Measurements from ENCODE around the gene MSI2.

The MSI2 gene

GRCh38 chr17:57391857-57392471 is 135.6 kb downstream of the MSI2 start:
- Histone ChIP-seq H3K36me3 (ENCODE audit: control insufficient read depth in 1 of 2, insufficient read depth in 2 of 2, low read length in 2 of 2) (peaks cover 0 to 8% of the 10 kb centered on the region in 2 donors), H3K27me3 (ENCODE audit: low read depth, low read length) (no peaks in the 10 kb centered on the region), H3K27ac (ENCODE audit: low read length) (no peak overlapping the region), H3K9me3 (ENCODE audit: control insufficient read depth in 1 of 2, low read length in 2 of 2) (peaks cover 11 to 13% of the 10 kb centered on the region in 2 donors), H3K4me3 (ENCODE audit: low read depth in 1 of 2, low read length in 2 of 2) (no peak overlapping the region), H3K4me1 (ENCODE audit: control insufficient read depth in 1 of 2, insufficient read depth in 2 of 2, low read length in 2 of 2) (no peaks in the 10 kb centered on the region)

GRCh38 chr17:57393368-57393767 is 137.0 kb downstream of the MSI2 start:
- peaks cover 0 to 8% of the 10 kb centered on the region in 2 donors for H3K36me3 ChIP-seq (ENCODE audit: control insufficient read depth in 1 of 2, insufficient read depth in 2 of 2, low read length in 2 of 2)
- no peak overlapping the region for H3K27ac ChIP-seq (ENCODE audit: low read length)
- H3K27me3 ChIP-seq (ENCODE audit: low read depth, low read length), result no peaks in the 10 kb centered on the region
- H3K4me3 ChIP-seq (ENCODE audit: low read depth in 1 of 2, low read length in 2 of 2), result no peak overlapping the region
- peaks cover 0 to 3% of the 10 kb centered on the region in 2 donors for H3K9me3 ChIP-seq (ENCODE audit: control insufficient read depth in 1 of 2, low read length in 2 of 2)
- H3K4me1 ChIP-seq (ENCODE audit: control insufficient read depth in 1 of 2, insufficient read depth in 2 of 2, low read length in 2 of 2), result no peaks in the 10 kb centered on the region

- Histone ChIP-seq H3K27me3 (ENCODE audit: low read depth, low read length) (no peaks in the 10 kb centered on the region), H3K9me3 (ENCODE audit: control insufficient read depth in 1 of 2, low read length in 2 of 2) (peaks cover 0 to 3% of the 10 kb centered on the region in 2 donors), H3K36me3 (ENCODE audit: control insufficient read depth in 1 of 2, insufficient read depth in 2 of 2, low read length in 2 of 2) (peaks cover 0 to 8% of the 10 kb centered on the region in 2 donors), H3K4me3 (ENCODE audit: low read depth in 1 of 2, low read length in 2 of 2) (no peak overlapping the region), H3K27ac (ENCODE audit: low read length) (no peak overlapping the region), H3K4me1 (ENCODE audit: control insufficient read depth in 1 of 2, insufficient read depth in 2 of 2, low read length in 2 of 2) (no peaks in the 10 kb centered on the region)
These were observed 138.1 kb downstream of the MSI2 start for GRCh38 chr17:57394375-57394774.

- Histone ChIP-seq H3K4me1 (ENCODE audit: control insufficient read depth in 1 of 2, insufficient read depth in 2 of 2, low read length in 2 of 2) (no peaks in the 10 kb centered on the region), H3K36me3 (ENCODE audit: control insufficient read depth in 1 of 2, insufficient read depth in 2 of 2, low read length in 2 of 2) (peaks cover 0 to 8% of the 10 kb centered on the region in 2 donors), H3K27me3 (ENCODE audit: low read depth, low read length) (no peaks in the 10 kb centered on the region), H3K9me3 (ENCODE audit: control insufficient read depth in 1 of 2, low read length in 2 of 2) (peaks cover 0 to 3% of the 10 kb centered on the region in 2 donors), H3K27ac (ENCODE audit: low read length) (no peak overlapping the region), H3K4me3 (ENCODE audit: low read depth in 1 of 2, low read length in 2 of 2) (no peak overlapping the region)
These were observed 139.5 kb downstream of the MSI2 start for GRCh38 chr17:57395721-57396321.

GRCh38 chr17:57396511-57396921 is 140.2 kb downstream of the MSI2 start:
- Histone ChIP-seq H3K4me1 (ENCODE audit: control insufficient read depth in 1 of 2, insufficient read depth in 2 of 2, low read length in 2 of 2) (no peaks in the 10 kb centered on the region), H3K4me3 (ENCODE audit: low read depth in 1 of 2, low read length in 2 of 2) (no peak overlapping the region), H3K36me3 (ENCODE audit: control insufficient read depth in 1 of 2, insufficient read depth in 2 of 2, low read length in 2 of 2) (peaks cover 0 to 9% of the 10 kb centered on the region in 2 donors), H3K27ac (ENCODE audit: low read length) (no peak overlapping the region), H3K27me3 (ENCODE audit: low read depth, low read length) (no peaks in the 10 kb centered on the region), H3K9me3 (ENCODE audit: control insufficient read depth in 1 of 2, low read length in 2 of 2) (peaks cover 0 to 3% of the 10 kb centered on the region in 2 donors)

- Histone ChIP-seq H3K9me3 (ENCODE audit: control insufficient read depth in 1 of 2, low read length in 2 of 2) (peaks cover 0 to 3% of the 10 kb centered on the region in 2 donors), H3K27ac (ENCODE audit: low read length) (no peak overlapping the region), H3K4me3 (ENCODE audit: low read depth in 1 of 2, low read length in 2 of 2) (no peak overlapping the region), H3K36me3 (ENCODE audit: control insufficient read depth in 1 of 2, insufficient read depth in 2 of 2, low read length in 2 of 2) (peaks cover 0 to 13% of the 10 kb centered on the region in 2 donors), H3K4me1 (ENCODE audit: control insufficient read depth in 1 of 2, insufficient read depth in 2 of 2, low read length in 2 of 2) (no peaks in the 10 kb centered on the region), H3K27me3 (ENCODE audit: low read depth, low read length) (no peaks in the 10 kb centered on the region)
These were observed 141.1 kb downstream of the MSI2 start for GRCh38 chr17:57397402-57397801.

- Histone ChIP-seq H3K9me3 (ENCODE audit: control insufficient read depth in 1 of 2, low read length in 2 of 2) (no peaks in the 10 kb centered on the region), H3K36me3 (ENCODE audit: control insufficient read depth in 1 of 2, insufficient read depth in 2 of 2, low read length in 2 of 2) (peaks cover 0 to 5% of the 10 kb centered on the region in 2 donors), H3K4me1 (ENCODE audit: control insufficient read depth in 1 of 2, insufficient read depth in 2 of 2, low read length in 2 of 2) (peaks cover 0 to under 1% of the 10 kb centered on the region in 2 donors), H3K27me3 (ENCODE audit: low read depth, low read length) (no peaks in the 10 kb centered on the region), H3K4me3 (ENCODE audit: low read depth in 1 of 2, low read length in 2 of 2) (no peak overlapping the region), H3K27ac (ENCODE audit: low read length) (no peak overlapping the region)
These were observed 143.4 kb downstream of the MSI2 start for GRCh38 chr17:57399690-57400089.

- no peak overlapping the region for H3K4me3 ChIP-seq (ENCODE audit: low read depth in 1 of 2, low read length in 2 of 2)
- H3K27me3 ChIP-seq (ENCODE audit: low read depth, low read length), result no peaks in the 10 kb centered on the region
- peaks cover 0 to 4% of the 10 kb centered on the region in 2 donors for H3K4me1 ChIP-seq (ENCODE audit: control insufficient read depth in 1 of 2, insufficient read depth in 2 of 2, low read length in 2 of 2)
- H3K36me3 ChIP-seq (ENCODE audit: control insufficient read depth in 1 of 2, insufficient read depth in 2 of 2, low read length in 2 of 2), result peaks cover 0 to 5% of the 10 kb centered on the region in 2 donors
- H3K9me3 ChIP-seq (ENCODE audit: control insufficient read depth in 1 of 2, low read length in 2 of 2), result no peaks in the 10 kb centered on the region
- H3K27ac ChIP-seq (ENCODE audit: low read length), result no peak overlapping the region
These were observed 144.3 kb downstream of the MSI2 start for GRCh38 chr17:57400648-57401047.

- Histone ChIP-seq H3K27ac (ENCODE audit: low read length) (no peak overlapping the region), H3K36me3 (ENCODE audit: control insufficient read depth in 1 of 2, insufficient read depth in 2 of 2, low read length in 2 of 2) (peaks cover 0 to 5% of the 10 kb centered on the region in 2 donors), H3K27me3 (ENCODE audit: low read depth, low read length) (no peaks in the 10 kb centered on the region), H3K9me3 (ENCODE audit: control insufficient read depth in 1 of 2, low read length in 2 of 2) (no peaks in the 10 kb centered on the region), H3K4me3 (ENCODE audit: low read depth in 1 of 2, low read length in 2 of 2) (no peak overlapping the region), H3K4me1 (ENCODE audit: control insufficient read depth in 1 of 2, insufficient read depth in 2 of 2, low read length in 2 of 2) (peaks cover 2 to 14% of the 10 kb centered on the region in 2 donors)
These were observed 145.5 kb downstream of the MSI2 start for GRCh38 chr17:57401556-57402488.

- Histone ChIP-seq H3K9me3 (ENCODE audit: control insufficient read depth in 1 of 2, low read length in 2 of 2) (no peaks in the 10 kb centered on the region), H3K4me3 (ENCODE audit: low read depth in 1 of 2, low read length in 2 of 2) (no peak overlapping the region), H3K27ac (ENCODE audit: low read length) (no peak overlapping the region), H3K36me3 (ENCODE audit: control insufficient read depth in 1 of 2, insufficient read depth in 2 of 2, low read length in 2 of 2) (peaks cover 0 to 5% of the 10 kb centered on the region in 2 donors), H3K27me3 (ENCODE audit: low read depth, low read length) (no peaks in the 10 kb centered on the region), H3K4me1 (ENCODE audit: control insufficient read depth in 1 of 2, insufficient read depth in 2 of 2, low read length in 2 of 2) (peaks cover 8 to 22% of the 10 kb centered on the region in 2 donors)
These were observed 146.4 kb downstream of the MSI2 start for GRCh38 chr17:57402681-57403180.

GRCh38 chr17:57403236-57403635 is 146.9 kb downstream of the MSI2 start:
- peaks cover 8 to 26% of the 10 kb centered on the region in 2 donors for H3K4me1 ChIP-seq (ENCODE audit: control insufficient read depth in 1 of 2, insufficient read depth in 2 of 2, low read length in 2 of 2)
- H3K27ac ChIP-seq (ENCODE audit: low read length), result no peak overlapping the region
- no peak overlapping the region for H3K4me3 ChIP-seq (ENCODE audit: low read depth in 1 of 2, low read length in 2 of 2)
- H3K36me3 ChIP-seq (ENCODE audit: control insufficient read depth in 1 of 2, insufficient read depth in 2 of 2, low read length in 2 of 2), result peaks cover 0 to 5% of the 10 kb centered on the region in 2 donors
- H3K9me3 ChIP-seq (ENCODE audit: control insufficient read depth in 1 of 2, low read length in 2 of 2), result no peaks in the 10 kb centered on the region
- no peaks in the 10 kb centered on the region for H3K27me3 ChIP-seq (ENCODE audit: low read depth, low read length)

Measured in muscle layer of duodenum (tissue), 2 donors.